Esophagus squamous epithelium (tissue), 5 donors: ENCODE data around the gene RPL19. TPM values are rescaled to one million over a fixed set of nuclear protein-coding genes. Genes with fewer than 3 reads are reported as not detected.
A peak's percentile ranks its signal among the peaks of the same experiment; 100 is the strongest.
"Not testable (repeated sequence)": the region's sequence is repeated elsewhere in the genome, so short reads cannot be mapped to it uniquely, and the experiment has no call there.

ENCODE experiments used
- DNase-seq: peaks from one replicate; lab custom pipeline; 2025; lab: John Stamatoyannopoulos, UW
- H3K27ac ChIP-seq, 4 donors: fragments of 200-600 bp; sonication (generic); one replicate each; pipeline ENCODE4 v1.5.1; 2016 to 2019; ENCODE audit warnings: mild to moderate bottlenecking in 1 of 4
- H3K27me3 ChIP-seq, 4 donors: fragments of 200-600 bp; sonication (generic); 1 replicate in 3 of 4; 2 replicates in 1 of 4; pipeline versions ENCODE4 v1.5.1 to v1.6.0; 2017 to 2021; ENCODE audit warnings: antibody characterized with exemption in 1 of 4
- H3K36me3 ChIP-seq, 3 donors: fragments of 200-600 bp; sonication (generic); one replicate each; pipeline ENCODE4 v1.5.1; 2016 to 2019
- H3K4me1 ChIP-seq, 3 donors: fragments of 200-600 bp; sonication (generic); one replicate each; pipeline ENCODE4 v1.5.1; 2017 to 2019
- H3K4me3 ChIP-seq, 4 donors: fragments of 200-600 bp; sonication (generic); 1 replicate in 3 of 4; 2 replicates in 1 of 4; pipeline ENCODE4 v1.5.1; 2016 to 2019; ENCODE audit warnings: mild to moderate bottlenecking in 2 of 4, moderate library complexity in 1 of 4
- H3K9me3 ChIP-seq, 3 donors: fragments of 200-600 bp; sonication (generic); one replicate each; pipeline ENCODE4 v1.5.1; 2016 to 2019
- POLR2A ChIP-seq, 4 donors: fragments of 450-650 bp; IDR thresholded peaks; one replicate each; pipeline ENCODE4 v1.6.1; 2017; ENCODE audit warnings: antibody characterized with exemption in 4 of 4, mild to moderate bottlenecking in 4 of 4, moderate library complexity in 3 of 4
- WGBS, 2 donors: methylation state at CpG; one replicate each; pipeline ENCODE4 v1.1.5; 2018; 5-methylcytosine and 5-hydroxymethylcytosine counted together
- intact Hi-C: fragments of 100-400 bp; cut with DNase I; formaldehyde crosslinking; loops from one replicate; pipeline ENCODE4 v1.15.0; 2022
- total RNA-seq, 4 donors: library from RNA; depleted of rRNA; stranded (reverse); fragments of >200 nt; gene quantifications; one replicate each; pipeline ENCODE4 v1.1.0, GENCODE V29; 2016
- TF ChIP-seq, protein P1 (sequence below), 6 experiments: fragments of 450-650 bp in 4 of 6; fragments of 200-600 bp in 2 of 6; sonication (generic) in 2 of 6; IDR thresholded peaks; one replicate each; pipeline ENCODE4 v1.5.1; 2016 to 2019; ENCODE audit warnings: antibody characterized with exemption in 6 of 6, mild to moderate bottlenecking in 4 of 6, moderate library complexity in 4 of 6
- donor health status: DM: yes; HTN: yes; CAD: no.

The RPL19 gene
- total RNA-seq, 4 donors from 2014 or later, result 1,949 to 3,028 (median 2,392) TPM

DNA sequence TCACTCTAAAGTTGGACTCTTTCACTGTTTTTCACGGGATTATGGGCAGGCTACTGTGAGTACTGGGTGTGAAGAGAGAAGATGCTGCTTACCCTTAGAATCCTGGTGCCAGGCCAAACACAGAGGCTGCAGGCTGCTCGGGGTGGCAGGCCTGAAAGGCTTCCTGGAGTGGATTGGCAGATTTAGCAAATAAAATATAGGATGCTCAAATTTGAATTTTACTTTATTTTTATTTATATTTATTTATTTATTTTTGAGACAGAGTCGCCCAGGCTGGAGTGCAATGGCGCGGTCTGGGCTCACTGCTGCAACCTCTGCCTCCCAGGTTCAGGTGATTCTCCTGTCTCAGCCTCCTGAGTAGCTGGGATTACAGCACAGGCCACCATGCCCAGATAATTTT, 40.5 kb downstream of the RPL19 start:
- intact Hi-C loops, result no loop called here
- Histone ChIP-seq H3K27ac (no peak overlapping the region), H3K9me3 (no peaks in the 10 kb centered on the region), H3K4me1 (peaks cover 0 to 25% (median 0%) of the 10 kb centered on the region in 3 donors), H3K4me3 (no peak overlapping the region), H3K27me3 (peaks cover 0 to 62% (median 0%) of the 10 kb centered on the region in 4 donors), H3K36me3 (no peaks in the 10 kb centered on the region)
- 85 to 95% methylated on average over 4 to 5 of the region's 5 CpGs for WGBS, 2 donors
- no peak for TF ChIP-seq POLR2A (IDR thresholded peaks at IDR 0.05)
- TF ChIP-seq, protein P1, sequence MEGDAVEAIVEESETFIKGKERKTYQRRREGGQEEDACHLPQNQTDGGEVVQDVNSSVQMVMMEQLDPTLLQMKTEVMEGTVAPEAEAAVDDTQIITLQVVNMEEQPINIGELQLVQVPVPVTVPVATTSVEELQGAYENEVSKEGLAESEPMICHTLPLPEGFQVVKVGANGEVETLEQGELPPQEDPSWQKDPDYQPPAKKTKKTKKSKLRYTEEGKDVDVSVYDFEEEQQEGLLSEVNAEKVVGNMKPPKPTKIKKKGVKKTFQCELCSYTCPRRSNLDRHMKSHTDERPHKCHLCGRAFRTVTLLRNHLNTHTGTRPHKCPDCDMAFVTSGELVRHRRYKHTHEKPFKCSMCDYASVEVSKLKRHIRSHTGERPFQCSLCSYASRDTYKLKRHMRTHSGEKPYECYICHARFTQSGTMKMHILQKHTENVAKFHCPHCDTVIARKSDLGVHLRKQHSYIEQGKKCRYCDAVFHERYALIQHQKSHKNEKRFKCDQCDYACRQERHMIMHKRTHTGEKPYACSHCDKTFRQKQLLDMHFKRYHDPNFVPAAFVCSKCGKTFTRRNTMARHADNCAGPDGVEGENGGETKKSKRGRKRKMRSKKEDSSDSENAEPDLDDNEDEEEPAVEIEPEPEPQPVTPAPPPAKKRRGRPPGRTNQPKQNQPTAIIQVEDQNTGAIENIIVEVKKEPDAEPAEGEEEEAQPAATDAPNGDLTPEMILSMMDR (IDR thresholded peaks at IDR 0.05), result no peak
- no peak for DNase-seq

DNA sequence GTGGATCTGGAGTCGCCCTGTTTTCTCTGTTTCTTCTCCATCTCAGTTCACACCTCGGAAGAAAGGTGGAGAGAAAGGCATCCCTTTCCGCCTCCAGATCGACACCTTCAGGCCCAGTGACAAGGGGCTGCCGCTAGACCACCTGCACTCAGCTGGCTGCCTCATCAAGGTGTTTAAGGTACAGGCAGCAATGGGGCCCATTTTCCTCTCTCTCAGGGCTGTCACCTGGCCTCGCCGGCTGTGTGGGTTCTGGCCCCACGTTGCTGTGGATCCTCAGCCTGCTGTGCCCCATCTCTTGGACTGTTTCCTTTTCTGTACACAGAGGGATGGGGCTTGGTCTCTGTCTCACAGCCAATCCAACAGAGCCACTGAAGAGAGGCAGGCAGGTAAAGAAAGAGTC, 43.1 kb downstream of the RPL19 start:
- intact Hi-C loops, result no loop called here
- H3K9me3 ChIP-seq, result no peaks in the 10 kb centered on the region
- 60 to 79% methylated on average over 2 to 5 of the region's 8 CpGs for WGBS, 2 donors
- H3K4me3 ChIP-seq, result no peak overlapping the region
- no peaks in the 10 kb centered on the region for H3K36me3 ChIP-seq
- TF ChIP-seq POLR2A (IDR thresholded peaks at IDR 0.05), result no peak
- TF ChIP-seq, protein P1 (IDR thresholded peaks at IDR 0.05), result no peak
- H3K27me3 ChIP-seq, result peaks cover 0 to 39% (median 0%) of the 10 kb centered on the region in 4 donors
- H3K27ac ChIP-seq, result no peak overlapping the region
- peaks cover 0 to 21% (median 0%) of the 10 kb centered on the region in 3 donors for H3K4me1 ChIP-seq
- no peak for DNase-seq

DNA sequence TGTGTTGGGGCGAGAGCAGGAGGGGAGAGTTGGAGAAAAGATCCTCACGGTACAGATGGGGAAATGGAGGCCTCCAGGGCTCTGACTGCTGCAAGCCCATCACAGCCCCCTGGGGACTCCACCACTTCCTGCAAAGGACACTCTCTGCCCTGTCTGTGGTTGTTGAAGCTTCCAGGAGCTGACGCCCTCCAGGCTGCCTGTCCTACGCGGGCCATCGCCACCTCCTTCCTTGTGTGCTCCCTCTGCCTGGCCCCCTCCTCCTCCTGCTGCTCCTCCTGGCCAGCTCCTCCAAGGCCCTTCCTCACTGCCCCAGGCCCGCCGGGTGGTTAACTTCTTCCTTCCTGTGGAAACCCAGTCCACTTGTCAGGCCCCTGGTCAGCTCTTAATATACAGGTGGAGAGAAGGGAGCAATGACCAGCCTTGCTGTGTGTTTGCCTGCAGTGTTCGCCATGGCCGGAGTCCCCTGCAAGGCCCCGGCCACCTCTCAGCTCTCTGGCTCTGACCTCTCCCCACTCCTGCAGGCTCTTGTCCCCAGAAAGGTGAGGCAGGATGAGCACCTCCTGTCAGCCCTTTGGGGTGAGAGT, 44.0 kb downstream of the RPL19 start:
- TF ChIP-seq POLR2A (IDR thresholded peaks at IDR 0.05), result no peak
- TF ChIP-seq, protein P1 (IDR thresholded peaks at IDR 0.05), result no peak
- Histone ChIP-seq H3K4me3 (no peak overlapping the region), H3K27me3 (peaks cover 0 to 30% (median 0%) of the 10 kb centered on the region in 4 donors), H3K27ac (no peak overlapping the region), H3K9me3 (no peaks in the 10 kb centered on the region), H3K4me1 (peaks cover 0 to 15% (median 0%) of the 10 kb centered on the region in 3 donors), H3K36me3 (no peaks in the 10 kb centered on the region)
- intact Hi-C loops, result no loop called here
- DNase-seq, result no peak
- 20 to 21% methylated on average over 5 to 6 of the region's 11 CpGs for WGBS, 2 donors

DNA sequence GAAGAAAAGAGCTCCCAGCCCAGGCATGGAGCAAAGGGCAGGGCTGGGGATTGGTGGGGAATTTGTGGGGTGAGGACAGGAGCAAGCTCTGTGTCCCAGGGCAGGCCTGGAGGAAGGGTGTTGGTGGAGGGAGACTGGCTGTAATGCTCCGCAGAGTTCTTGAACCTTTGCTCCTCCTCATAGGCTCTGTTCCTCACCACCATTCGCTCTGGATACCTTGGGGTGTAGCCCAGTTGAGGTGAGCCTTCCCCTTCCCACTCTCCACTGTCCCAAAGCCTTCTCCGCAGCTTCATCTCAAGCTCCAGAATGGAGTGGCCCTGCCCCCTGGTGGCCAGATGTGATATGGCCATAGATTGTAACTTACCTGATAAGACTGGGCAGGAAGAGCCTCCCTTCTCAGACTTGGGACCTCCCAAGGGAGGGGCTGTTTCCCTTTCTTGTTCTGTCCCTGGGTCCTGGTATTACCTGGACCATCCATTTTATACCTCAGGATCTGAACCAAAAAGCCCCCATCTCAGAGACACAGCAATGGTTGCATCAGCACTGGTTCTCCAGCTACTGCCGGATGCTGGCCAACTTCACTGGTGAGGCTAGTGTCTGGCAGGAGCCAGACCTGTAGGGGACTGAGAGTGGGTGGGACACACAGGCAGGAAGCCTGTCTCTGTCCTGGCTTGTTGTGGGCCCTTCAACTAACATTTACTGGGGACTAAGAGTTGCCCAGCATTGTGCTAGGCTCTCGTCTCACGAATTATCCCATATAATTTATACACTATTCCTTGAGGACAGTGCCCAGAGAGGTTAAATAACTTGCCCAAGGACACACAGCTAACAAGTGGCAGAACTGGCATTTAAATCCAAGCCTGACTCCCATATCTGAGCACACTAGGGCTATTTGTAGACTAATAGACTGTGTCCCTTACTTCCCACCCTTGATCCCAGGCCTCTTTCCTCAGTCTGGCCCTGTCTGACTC, 44.8 kb downstream of the RPL19 start:
- TF ChIP-seq, protein P1 (IDR thresholded peaks at IDR 0.05), result peak; percentile 89 to 96 (median 92)
- TF ChIP-seq POLR2A (IDR thresholded peaks at IDR 0.05), result no peak
- intact Hi-C loops, result no loop called here
- Histone ChIP-seq H3K27me3 (peaks cover 0 to 23% (median 0%) of the 10 kb centered on the region in 4 donors), H3K4me1 (peaks cover 0 to 15% (median 0%) of the 10 kb centered on the region in 3 donors), H3K36me3 (no peaks in the 10 kb centered on the region), H3K9me3 (no peaks in the 10 kb centered on the region), H3K4me3 (no peak overlapping the region), H3K27ac (no peak overlapping the region)
- WGBS, 2 donors, result 42 to 59% methylated on average over 3 to 6 of the region's 6 CpGs
- peak; percentile 24 for DNase-seq

DNA sequence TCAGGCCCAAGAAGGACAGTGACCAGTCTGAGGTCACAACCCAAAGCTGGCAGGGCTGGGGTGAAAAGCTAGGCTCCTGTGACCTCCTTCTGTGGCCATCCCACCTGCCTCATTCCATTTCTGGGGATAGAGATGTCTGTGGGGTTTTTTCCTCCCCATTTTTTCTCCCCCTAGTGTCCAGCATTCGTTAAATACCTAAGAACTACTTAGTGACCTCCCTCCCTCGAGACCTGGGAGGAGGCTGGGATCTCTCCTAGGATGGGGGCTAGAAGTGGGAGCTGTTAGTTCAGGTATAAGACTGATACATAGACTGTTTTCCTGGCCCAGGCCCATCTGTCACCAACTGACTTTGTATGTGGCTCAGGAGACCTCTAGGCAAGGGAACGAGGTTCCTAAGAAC, 46.2 kb downstream of the RPL19 start:
- intact Hi-C loops, result no loop called here
- TF ChIP-seq, protein P1 (IDR thresholded peaks at IDR 0.05), result no peak
- no peak for TF ChIP-seq POLR2A (IDR thresholded peaks at IDR 0.05)
- Histone ChIP-seq H3K4me3 (no peak overlapping the region), H3K9me3 (no peaks in the 10 kb centered on the region), H3K36me3 (no peaks in the 10 kb centered on the region), H3K27ac (no peak overlapping the region), H3K27me3 (peaks cover 0 to 20% (median 0%) of the 10 kb centered on the region in 4 donors), H3K4me1 (peaks cover 0 to 15% (median 0%) of the 10 kb centered on the region in 3 donors)
- DNase-seq, result no peak
- WGBS, 2 donors, result 35 to 61% methylated on average over 3 of the region's 3 CpGs

DNA sequence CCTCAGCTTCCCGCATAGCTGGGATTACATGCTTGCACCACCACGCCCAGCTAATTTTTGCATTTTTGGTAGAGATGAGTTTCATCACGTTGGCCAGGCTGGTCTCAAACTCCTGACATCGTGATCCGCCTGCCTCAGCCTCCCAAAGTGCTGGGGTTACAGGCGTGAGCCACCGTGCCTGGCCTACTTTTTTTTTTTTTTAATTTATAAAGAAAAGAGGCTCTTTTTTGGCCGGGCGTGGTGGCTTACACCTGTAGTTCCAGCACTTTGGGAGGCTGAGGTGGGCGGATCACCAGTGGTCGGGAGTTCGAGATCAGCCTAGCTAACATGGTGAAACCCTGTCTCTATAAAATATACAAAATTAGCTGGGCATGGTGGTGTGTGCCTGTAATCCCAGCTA, 50.0 kb downstream of the RPL19 start:
- DNase-seq, H3K27ac ChIP-seq, H3K9me3 ChIP-seq, intact Hi-C loops, H3K27me3 ChIP-seq, H3K4me1 ChIP-seq, H3K4me3 ChIP-seq: not testable (repeated sequence)
- peaks cover 0 to 36% (median 5%) of the 10 kb centered on the region in 3 donors for H3K36me3 ChIP-seq
- 89 to 93% methylated on average over 12 of the region's 12 CpGs for WGBS, 2 donors
